Esophagus muscularis mucosa (tissue), 4 donors: ENCODE measurements around the gene PHIP.

Experiments used
- EP300 ChIP-seq: sonication (generic); formaldehyde crosslinking; IDR thresholded peaks from one replicate; pipeline ENCODE4 v1.6.1; 2017; ENCODE audit warnings: antibody characterized with exemption
- POLR2A ChIP-seq: fragments of 450-650 bp; IDR thresholded peaks from one replicate; pipeline ENCODE4 v1.6.1; 2017; ENCODE audit warnings: antibody characterized with exemption, moderate library complexity, mild to moderate bottlenecking, low read depth
- POLR2AphosphoS5 ChIP-seq, 2 donors: sonication (generic); formaldehyde crosslinking; IDR thresholded peaks; one replicate each; pipeline ENCODE4 v1.6.1; 2017; ENCODE audit warnings: antibody characterized with exemption in 2 of 2
- TF ChIP-seq, protein P1 (sequence below), 3 experiments: fragments of 200-600 bp in 2 of 3; fragments of 450-650 bp in 1 of 3; sonication (generic) in 2 of 3; IDR thresholded peaks; one replicate each; pipeline ENCODE4 v1.5.1; 2017 to 2019; ENCODE audit warnings: antibody characterized with exemption in 3 of 3, mild to moderate bottlenecking in 2 of 3, moderate library complexity in 1 of 3

DNA sequence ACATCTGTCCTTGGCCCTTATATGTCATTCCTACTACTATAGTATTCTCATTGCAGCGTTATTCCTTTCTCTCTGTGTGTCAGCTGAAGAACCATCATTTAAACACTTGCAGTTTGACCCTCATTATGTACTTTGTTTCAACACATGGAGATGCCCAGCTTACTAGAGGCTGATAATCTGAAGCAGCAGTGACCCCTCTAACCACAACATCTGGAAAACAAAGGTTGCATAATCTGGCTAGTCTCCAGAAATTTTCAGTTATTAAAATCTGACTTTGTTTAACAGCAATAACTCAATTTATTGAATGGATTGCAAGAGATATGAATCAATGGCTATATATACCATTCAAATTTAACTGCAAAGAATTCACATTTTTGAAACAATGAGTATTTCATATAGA is 6.6 kb upstream of the PHIP start:
- TF ChIP-seq, protein P1, sequence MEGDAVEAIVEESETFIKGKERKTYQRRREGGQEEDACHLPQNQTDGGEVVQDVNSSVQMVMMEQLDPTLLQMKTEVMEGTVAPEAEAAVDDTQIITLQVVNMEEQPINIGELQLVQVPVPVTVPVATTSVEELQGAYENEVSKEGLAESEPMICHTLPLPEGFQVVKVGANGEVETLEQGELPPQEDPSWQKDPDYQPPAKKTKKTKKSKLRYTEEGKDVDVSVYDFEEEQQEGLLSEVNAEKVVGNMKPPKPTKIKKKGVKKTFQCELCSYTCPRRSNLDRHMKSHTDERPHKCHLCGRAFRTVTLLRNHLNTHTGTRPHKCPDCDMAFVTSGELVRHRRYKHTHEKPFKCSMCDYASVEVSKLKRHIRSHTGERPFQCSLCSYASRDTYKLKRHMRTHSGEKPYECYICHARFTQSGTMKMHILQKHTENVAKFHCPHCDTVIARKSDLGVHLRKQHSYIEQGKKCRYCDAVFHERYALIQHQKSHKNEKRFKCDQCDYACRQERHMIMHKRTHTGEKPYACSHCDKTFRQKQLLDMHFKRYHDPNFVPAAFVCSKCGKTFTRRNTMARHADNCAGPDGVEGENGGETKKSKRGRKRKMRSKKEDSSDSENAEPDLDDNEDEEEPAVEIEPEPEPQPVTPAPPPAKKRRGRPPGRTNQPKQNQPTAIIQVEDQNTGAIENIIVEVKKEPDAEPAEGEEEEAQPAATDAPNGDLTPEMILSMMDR (IDR thresholded peaks at IDR 0.05), result no peak
- TF ChIP-seq POLR2AphosphoS5 (IDR thresholded peaks at IDR 0.05), result no peak
- no peak for TF ChIP-seq POLR2A
- TF ChIP-seq EP300, result no peak
